ENCODE data around the gene GRB7.
A peak's percentile ranks its signal among the peaks of the same experiment; 100 is the strongest.
"Not testable (repeated sequence)": the region's sequence is repeated elsewhere in the genome, so short reads cannot be mapped to it uniquely, and the experiment has no call there.

The GRB7 gene

DNA sequence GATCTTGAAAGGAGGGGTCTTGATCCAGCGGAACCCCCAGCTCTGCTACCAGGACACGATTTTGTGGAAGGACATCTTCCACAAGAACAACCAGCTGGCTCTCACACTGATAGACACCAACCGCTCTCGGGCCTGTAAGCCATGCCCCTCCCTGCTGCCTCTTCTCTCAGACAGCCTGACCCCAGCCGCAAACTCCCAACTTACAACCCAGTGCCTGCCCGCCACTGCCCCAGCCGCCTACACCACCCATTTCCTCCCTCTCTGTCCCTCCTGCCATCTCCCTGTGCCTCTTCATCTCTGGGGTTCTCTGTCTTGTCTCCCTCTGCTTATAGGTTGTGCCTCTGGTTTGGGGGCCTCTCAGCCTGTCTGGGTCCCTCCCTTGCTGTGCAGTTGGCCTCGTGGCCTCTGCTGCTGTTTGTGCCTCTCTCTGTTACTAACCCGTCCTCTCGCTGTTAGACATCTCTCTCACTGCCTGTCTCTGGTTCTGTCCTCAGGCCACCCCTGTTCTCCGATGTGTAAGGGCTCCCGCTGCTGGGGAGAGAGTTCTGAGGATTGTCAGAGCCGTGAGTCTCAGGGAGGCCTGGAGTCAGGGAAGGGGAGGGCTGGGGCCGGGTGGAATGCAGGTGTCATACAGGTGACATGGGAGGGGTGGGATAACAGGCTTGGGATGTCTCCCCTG lies 28.3 kb upstream of the GRB7 start:
- no peak for DNase-seq (ENCODE audit: low read depth, low spot score)

DNA sequence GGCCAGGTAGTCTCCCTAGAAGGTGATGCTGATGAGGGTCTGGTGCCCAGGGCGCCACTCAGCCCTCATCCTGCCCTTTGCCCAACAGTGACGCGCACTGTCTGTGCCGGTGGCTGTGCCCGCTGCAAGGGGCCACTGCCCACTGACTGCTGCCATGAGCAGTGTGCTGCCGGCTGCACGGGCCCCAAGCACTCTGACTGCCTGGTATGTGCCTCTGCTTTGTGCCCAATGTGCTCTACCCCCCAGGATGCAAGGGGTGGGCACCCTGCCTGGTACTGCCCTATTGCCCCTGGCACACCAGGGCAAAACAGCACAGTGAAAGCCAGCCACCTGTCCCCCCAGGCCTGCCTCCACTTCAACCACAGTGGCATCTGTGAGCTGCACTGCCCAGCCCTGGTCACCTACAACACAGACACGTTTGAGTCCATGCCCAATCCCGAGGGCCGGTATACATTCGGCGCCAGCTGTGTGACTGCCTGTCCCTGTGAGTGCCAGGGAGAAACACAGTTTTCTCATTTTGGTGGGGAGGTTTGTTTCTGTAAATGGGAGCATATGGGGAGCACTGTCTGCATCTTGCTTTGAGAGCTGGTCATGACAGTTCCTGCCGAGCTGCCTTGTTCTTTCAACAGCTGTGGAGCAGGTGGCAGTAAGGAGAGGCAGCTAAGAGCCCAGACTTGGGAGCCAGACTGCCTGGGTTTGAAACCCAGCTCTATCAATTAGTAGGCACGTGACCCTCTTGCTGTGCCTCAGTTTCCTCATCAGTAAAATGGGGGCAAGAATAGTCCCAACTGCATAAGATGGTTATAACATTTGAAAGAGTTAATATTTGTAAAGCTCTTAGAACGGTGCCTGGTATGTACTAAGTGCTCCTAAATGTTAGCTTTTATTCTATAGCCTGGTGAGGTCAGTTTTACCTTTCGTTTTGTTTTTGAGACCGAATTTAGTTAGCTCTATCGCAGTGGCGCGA lies 27.5 kb upstream of the GRB7 start:
- no peak for DNase-seq (ENCODE audit: low read depth, low spot score)

DNA sequence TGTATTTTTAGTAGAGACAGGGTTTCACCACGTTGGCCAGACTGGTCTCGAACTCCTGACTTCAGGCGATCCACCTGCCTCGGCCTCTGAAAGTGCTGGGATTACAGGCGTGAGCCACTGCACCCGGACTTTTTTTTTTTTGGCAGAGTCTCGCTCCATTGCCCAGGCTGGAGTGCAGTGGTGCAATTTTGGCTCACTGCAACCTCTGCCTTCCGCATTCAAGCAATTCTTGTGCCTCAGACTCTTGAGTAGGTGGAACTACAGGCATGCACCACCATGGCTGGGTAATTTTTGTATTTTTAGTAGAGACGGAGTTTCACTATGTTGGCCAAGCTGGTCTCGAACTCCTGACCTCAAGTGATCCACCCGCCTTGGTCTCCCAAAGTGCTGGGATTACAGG lies 26.7 kb upstream of the GRB7 start:
- not testable (repeated sequence) for DNase-seq (ENCODE audit: low read depth, low spot score)

DNA sequence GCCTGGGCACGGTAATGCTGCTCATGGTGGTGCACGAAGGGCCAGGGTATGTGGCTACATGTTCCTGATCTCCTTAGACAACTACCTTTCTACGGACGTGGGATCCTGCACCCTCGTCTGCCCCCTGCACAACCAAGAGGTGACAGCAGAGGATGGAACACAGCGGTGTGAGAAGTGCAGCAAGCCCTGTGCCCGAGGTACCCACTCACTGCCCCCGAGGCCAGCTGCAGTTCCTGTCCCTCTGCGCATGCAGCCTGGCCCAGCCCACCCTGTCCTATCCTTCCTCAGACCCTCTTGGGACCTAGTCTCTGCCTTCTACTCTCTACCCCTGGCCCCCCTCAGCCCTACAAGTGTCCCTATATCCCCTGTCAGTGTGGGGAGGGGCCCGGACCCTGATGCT lies 25.9 kb upstream of the GRB7 start:
- DNase-seq (ENCODE audit: low read depth, low spot score), result no peak

DNA sequence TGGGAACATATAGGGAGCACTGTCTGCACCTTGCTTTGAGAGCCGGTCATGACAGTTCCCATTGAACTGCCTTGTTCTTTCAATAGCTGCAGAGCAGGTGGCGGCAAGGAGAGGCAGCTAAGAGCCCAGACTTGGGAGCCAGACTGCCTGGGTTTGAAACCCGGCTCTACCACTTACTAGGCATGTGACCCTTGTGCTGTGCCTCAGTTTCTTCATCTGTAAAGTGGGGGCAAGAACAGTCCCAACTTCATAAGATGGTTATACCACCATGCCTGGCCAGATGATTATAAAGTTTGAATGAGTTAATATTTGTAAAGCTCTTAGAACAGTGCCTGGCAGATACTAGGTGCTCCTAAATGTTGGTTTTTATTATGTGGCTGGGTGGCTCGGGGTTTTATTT lies 23.5 kb upstream of the GRB7 start:
- DNase-seq (ENCODE audit: low read depth, low spot score), result no peak

DNA sequence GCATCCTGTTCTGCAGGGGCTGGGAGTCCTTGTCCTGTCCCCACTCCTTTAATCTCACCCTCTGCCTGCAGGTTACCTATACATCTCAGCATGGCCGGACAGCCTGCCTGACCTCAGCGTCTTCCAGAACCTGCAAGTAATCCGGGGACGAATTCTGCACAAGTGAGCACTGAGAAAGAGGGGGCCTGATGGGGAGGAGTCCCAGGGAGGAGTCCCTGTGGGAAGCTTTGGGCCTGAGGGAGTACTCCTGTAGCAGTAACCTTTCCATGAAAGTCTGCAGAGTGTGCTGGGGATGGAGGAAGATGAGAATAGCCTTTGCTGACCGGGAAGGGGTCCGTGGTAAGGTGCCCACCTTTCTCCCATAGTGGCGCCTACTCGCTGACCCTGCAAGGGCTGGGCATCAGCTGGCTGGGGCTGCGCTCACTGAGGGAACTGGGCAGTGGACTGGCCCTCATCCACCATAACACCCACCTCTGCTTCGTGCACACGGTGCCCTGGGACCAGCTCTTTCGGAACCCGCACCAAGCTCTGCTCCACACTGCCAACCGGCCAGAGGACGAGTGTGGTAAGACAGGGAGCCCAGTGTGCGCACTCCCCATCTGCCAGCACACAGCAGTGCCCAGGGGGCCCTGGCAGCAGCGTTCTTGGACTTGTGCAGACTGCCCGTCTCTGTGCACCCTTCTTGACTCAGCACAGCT lies 22.2 kb upstream of the GRB7 start:
- DNase-seq (ENCODE audit: low read depth, low spot score), result no peak

DNA sequence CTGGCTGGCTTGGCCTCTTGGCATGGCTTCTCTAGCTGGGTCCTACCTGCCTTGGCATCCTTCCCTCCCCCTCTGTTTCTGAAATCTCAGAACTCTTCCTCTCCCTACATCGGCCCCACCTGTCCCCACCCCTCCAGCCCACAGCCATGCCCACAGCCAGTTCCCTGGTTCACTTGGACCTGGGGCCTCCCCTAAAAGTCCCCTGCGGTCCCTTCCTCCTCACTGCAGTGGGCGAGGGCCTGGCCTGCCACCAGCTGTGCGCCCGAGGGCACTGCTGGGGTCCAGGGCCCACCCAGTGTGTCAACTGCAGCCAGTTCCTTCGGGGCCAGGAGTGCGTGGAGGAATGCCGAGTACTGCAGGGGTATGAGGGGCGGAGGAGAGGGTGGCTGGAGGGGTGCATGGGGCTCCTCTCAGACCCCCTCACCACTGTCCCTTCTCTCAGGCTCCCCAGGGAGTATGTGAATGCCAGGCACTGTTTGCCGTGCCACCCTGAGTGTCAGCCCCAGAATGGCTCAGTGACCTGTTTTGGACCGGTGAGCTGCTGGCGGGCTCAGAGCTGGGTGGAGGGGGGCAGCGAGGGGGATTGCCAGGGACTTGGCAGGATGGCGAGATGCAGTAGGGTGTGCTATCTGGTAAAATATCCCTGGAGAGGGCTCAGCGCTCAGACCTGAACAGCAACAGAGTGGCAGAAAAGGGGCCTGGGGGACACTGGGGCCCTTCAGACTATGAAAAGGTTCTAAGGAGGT lies 21.5 kb upstream of the GRB7 start:
- no peak for DNase-seq (ENCODE audit: low read depth, low spot score)

DNA sequence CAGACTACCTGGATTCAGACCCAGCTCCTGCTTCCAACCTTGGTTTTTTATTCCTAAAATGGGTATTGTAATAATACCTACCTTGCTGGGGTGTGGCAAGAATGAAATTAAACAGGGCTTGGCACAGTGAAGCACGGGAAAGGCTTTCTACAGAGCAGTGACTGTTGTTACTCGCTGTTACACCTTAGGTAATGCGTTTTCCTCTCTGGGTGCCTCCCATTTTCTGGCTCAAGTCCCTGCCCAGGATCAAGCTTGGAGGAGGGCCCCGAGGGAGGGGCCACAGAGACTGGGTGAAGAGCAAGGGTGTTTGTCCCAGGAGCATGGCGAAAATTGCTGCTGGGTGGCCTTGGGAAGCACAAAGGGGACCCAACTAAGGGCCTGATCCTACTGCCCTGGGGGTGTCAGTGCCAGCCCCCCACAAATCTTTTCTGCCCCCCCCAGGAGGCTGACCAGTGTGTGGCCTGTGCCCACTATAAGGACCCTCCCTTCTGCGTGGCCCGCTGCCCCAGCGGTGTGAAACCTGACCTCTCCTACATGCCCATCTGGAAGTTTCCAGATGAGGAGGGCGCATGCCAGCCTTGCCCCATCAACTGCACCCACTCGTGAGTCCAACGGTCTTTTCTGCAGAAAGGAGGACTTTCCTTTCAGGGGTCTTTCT lies 20.7 kb upstream of the GRB7 start:
- no peak for DNase-seq (ENCODE audit: low read depth, low spot score)

DNA sequence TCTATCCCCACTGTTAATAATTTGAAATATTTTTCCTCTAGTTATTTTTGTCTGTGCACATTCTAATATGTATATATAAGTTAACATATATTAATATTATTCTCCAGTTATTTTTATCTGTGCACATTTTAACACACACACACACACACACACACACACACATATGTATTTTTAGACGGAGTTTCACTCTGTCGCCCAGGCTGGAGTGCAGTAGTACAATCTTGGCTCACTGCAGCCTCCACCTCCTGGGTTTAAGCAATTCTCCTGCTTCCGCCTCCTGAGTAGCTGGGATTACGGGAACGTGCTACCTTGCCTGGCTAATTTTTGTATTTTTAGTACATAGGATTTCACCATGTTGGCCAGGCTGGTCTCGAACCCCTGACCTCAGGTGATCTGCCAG lies 20.1 kb upstream of the GRB7 start:
- DNase-seq (ENCODE audit: low read depth, low spot score), result no peak

DNA sequence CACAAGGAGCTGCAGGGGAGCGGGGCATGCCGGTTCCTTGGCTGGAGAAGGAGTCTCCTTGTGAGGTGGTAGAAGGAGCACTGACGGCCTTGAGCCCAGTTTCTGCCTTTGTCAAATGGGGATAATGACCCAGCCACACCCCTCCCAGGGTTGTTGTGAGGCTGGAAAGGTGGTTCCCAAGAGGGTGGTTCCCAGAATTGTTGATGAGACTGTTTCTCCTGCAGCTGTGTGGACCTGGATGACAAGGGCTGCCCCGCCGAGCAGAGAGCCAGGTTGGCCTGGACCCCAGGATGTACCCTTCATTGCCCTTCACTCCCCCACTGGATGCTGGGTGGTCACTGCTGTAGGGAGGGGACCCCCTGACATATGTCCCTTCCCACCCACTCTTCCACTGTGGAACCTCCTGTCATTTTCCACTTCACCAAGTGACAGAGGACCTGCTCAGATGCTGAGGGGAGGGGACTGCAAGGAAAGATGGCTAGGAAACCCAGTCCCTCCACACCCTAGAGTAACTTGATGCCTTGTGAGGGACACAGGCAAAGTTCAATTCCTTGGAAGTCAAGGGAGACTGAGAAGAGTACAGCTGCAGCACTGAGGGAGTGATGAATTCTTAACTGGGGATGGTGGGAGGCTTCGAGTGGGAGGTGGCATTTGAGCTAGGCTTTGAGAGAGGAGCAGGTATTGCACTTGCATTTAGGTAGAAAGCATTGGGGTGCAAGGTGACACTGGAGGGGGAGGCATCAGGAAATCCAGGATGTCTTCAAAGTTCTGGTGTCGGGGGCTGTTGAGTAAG lies 18.0 kb upstream of the GRB7 start:
- no peak for DNase-seq (ENCODE audit: low read depth, low spot score)

DNA sequence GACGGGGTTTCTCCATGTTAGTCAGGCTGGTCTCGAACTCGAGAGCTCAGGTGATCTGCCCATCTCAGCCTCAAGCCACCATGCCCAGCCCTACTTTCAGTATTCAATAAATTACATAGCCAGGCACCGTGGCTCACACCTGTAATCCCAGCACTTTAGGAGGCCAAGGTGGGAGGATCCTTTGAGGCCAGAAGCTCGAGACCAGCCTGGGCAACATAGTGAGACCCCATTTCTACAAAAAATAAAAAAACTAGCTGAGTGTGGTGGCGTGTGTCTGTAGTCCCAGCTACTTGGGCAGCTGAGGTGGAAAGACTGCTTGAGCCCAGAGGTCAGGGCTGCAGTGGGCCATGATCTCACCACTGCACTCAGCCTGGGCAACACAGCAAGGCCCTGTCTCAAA lies 15.6 kb upstream of the GRB7 start:
- DNase-seq (ENCODE audit: low read depth, low spot score), result no peak

DNA sequence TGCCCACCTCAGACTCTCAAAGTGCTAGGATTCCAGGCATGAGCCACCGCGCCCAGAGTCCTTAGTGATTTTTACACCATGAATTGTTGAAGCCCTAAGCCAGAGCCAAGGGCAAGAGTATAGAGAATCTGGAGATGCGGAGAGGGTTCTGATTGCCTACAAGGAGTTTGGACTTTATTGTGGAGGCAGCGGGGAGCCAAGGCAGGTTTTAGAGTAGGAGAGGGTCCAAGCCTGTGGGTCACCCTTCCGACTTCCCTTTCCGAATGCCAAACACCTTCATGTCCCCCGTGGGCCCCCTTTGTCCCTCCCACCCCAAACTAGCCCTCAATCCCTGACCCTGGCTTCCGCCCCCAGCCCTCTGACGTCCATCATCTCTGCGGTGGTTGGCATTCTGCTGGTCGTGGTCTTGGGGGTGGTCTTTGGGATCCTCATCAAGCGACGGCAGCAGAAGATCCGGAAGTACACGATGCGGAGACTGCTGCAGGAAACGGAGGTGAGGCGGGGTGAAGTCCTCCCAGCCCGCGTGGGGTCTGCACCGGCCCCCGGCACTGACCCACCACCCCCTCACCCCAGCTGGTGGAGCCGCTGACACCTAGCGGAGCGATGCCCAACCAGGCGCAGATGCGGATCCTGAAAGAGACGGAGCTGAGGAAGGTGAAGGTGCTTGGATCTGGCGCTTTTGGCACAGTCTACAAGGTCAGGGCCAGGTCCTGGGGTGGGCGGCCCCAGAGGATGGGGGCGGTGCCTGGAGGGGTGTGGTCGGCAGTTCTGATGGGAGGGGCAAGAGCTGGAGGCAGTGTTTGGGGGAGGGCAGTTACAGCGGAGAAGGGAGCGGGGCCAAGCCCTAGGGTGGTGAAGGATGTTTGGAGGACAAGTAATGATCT lies 14.5 kb upstream of the GRB7 start:
- DNase-seq (ENCODE audit: low read depth, low spot score), result no peak

DNA sequence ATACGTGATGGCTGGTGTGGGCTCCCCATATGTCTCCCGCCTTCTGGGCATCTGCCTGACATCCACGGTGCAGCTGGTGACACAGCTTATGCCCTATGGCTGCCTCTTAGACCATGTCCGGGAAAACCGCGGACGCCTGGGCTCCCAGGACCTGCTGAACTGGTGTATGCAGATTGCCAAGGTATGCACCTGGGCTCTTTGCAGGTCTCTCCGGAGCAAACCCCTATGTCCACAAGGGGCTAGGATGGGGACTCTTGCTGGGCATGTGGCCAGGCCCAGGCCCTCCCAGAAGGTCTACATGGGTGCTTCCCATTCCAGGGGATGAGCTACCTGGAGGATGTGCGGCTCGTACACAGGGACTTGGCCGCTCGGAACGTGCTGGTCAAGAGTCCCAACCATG lies 13.0 kb upstream of the GRB7 start:
- DNase-seq (ENCODE audit: low read depth, low spot score), result no peak

DNA sequence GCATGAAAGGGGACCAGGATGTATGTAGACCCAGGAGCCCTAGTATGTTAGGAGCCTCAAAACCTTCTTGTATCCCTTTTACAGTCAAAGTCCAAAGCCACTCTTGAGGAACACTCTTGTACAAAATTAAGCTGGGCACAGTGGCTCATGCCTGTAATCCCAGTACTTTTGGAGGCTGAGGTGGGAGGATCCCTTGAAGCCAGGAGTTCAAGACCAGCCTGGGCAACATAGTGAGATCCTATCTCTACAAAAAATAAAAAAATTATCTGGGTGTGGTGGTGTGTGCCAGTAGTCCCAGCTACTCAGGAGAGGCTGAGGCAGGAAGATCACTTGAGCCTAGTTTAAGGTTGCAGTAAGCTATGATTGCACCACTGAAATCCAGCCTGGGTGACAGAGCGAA lies 11.8 kb upstream of the GRB7 start:
- DNase-seq (ENCODE audit: low read depth, low spot score), result not testable (repeated sequence)

DNA sequence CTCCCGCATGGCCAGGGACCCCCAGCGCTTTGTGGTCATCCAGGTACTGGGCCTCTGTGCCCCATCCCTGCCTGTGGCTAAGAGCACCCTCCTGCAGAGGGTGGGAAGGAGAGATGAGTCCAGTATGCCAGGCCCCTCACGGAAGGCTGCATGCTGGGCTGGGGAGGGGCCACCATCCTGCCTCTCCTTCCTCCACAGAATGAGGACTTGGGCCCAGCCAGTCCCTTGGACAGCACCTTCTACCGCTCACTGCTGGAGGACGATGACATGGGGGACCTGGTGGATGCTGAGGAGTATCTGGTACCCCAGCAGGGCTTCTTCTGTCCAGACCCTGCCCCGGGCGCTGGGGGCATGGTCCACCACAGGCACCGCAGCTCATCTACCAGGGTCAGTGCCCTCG lies 11.1 kb upstream of the GRB7 start:
- DNase-seq (ENCODE audit: low read depth, low spot score), result no peak

DNA sequence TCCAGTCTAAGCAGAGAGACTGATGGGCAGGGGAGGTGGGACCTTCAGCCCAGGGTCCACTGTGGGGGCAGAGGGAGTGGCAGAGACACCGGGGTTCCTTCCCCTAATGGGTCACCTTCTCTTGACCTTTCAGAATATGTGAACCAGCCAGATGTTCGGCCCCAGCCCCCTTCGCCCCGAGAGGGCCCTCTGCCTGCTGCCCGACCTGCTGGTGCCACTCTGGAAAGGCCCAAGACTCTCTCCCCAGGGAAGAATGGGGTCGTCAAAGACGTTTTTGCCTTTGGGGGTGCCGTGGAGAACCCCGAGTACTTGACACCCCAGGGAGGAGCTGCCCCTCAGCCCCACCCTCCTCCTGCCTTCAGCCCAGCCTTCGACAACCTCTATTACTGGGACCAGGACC lies 10.2 kb upstream of the GRB7 start:
- no peak for DNase-seq (ENCODE audit: low read depth, low spot score)

DNA sequence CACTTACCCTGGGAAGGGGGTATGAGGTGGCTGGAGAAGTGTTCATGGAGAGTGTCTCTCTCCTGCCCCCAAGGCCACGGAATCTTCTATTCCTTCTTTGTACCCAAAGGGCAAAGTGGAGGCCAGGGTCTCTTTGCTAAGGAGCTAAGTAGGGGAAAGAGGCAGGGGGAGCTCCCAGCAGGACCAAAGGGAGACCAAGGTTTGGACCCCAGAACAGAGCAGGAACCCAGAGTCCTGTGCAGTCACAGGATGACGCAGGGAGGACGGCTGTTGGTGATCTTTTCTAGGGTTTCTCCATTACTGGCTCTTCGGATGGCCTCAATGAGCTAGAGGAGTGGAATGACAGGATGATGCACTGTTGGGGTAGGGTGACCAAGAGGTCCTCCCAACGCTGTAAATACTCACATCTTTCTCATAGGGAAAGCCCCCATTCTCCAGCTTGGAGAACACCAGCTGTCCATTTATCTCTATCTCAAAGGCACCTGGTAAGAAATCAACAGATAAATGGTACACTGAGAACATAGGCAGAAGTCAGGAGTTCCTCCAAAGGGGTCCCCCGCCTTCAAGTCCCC lies 8.4 kb upstream of the GRB7 start:
- no peak for DNase-seq (ENCODE audit: low read depth, low spot score)

DNA sequence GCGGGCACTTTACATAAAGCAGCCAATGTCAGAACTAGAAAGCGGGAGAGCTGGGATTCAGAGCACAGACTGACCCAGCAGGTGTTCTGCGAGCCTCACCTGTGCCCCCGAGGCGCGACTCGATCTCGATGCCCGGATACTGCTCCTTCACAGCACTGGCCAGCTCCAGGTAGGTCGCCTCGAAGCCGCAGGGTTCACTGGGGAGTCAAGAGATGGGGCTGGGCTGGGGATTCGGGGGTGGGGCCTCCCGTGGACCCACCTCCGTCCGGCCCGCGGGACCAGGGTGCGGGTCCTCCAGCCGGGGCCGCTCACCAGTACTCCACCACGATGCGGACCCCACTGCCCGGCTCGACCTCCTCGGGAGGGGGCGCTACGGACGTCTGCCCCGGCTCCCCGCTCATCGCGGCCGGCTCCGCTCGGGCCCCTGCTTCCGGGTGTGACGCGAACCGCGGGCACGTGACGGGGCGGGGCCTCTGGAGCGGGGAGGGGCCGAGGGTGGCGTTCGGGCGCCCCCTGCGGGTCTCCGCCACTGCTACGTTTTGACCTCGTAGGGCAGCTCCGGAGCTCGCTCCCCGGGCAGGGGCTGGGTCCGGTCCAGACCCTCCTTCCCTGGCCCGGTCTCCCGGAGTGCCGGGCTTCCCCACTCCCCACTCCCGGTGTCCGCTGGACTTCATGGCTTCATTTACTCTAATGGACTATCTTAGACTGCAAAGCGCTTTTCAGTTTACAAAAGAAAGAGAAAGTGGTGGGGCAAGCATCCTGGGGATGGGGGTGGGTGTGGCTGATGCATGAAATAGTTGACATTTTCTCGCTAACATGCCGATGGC lies 7.4 kb upstream of the GRB7 start, which contains the start of gene MIEN1:
TSS of gene MIEN1 (minus strand) at position 438 of the 827 bp plus-strand sequence. CDS start at position 401, 37 bp downstream.
- peak; percentile 39 for DNase-seq (ENCODE audit: low read depth, low spot score)

All from brain pericyte (primary cell).